Endodermal cell (in vitro differentiated cells): Measurements from ENCODE around the gene ARIH2. TPM values are rescaled to one million over a fixed set of nuclear protein-coding genes. Genes with fewer than 3 reads are reported as not detected.

Source experiments
- DNase-seq: peaks from one replicate; pipeline ENCODE4 v3.0.0-alpha.2; 2017
- H3K27ac ChIP-seq: 2 replicates; pipeline ENCODE4 v1.5.1; 2013; ENCODE audit warnings: mild to moderate bottlenecking, low read depth, low read length, moderate library complexity
- H3K27me3 ChIP-seq: 2 replicates; pipeline ENCODE4 v1.6.1; 2013; ENCODE audit warnings: mild to moderate bottlenecking, low read length, moderate library complexity; ENCODE audit not compliant: insufficient read depth, control insufficient read depth, poor library complexity, severe bottlenecking
- H3K36me3 ChIP-seq: 2 replicates; pipeline ENCODE4 v1.7.0; 2013; ENCODE audit warnings: mild to moderate bottlenecking, low read length, moderate library complexity; ENCODE audit not compliant: control insufficient read depth, insufficient read depth
- H3K4me1 ChIP-seq: one replicate; pipeline ENCODE4 v1.7.0; 2013; ENCODE audit warnings: low read length; ENCODE audit not compliant: control insufficient read depth, insufficient read depth
- H3K4me3 ChIP-seq: 2 replicates; pipeline ENCODE4 v1.5.1; 2013; ENCODE audit warnings: mild to moderate bottlenecking, low read length, moderate library complexity
- H3K9ac ChIP-seq: 2 replicates; pipeline ENCODE4 v1.6.1; 2013; ENCODE audit warnings: mild to moderate bottlenecking, low read length, moderate library complexity; ENCODE audit not compliant: poor library complexity, severe bottlenecking; ENCODE audit errors: extremely low read depth
- H3K9me3 ChIP-seq: 2 replicates; pipeline ENCODE4 v1.6.1; 2013; ENCODE audit warnings: mild to moderate bottlenecking, low read length, moderate library complexity; ENCODE audit not compliant: control insufficient read depth
- H3K27ac Mint-ChIP-seq: 2 replicates; pipeline ENCODE4 v1.8.0; 2020; ENCODE audit warnings: mixed read lengths
- H3K27me3 Mint-ChIP-seq: 2 replicates; pipeline ENCODE4 v1.8.0; 2021; ENCODE audit warnings: mild to moderate bottlenecking, mixed read lengths; ENCODE audit not compliant: insufficient read depth
- H3K36me3 Mint-ChIP-seq: 2 replicates; pipeline ENCODE4 v1.8.0; 2020; ENCODE audit warnings: low read depth, mixed read lengths
- H3K4me1 Mint-ChIP-seq: 2 replicates; pipeline ENCODE4 v1.8.0; 2020; ENCODE audit warnings: mixed read lengths
- H3K4me3 Mint-ChIP-seq: 2 replicates; pipeline ENCODE4 v1.8.0; 2020; ENCODE audit warnings: mild to moderate bottlenecking, moderate library complexity, mixed read lengths
- H3K9me3 Mint-ChIP-seq: 2 replicates; pipeline ENCODE4 v1.8.0; 2020; ENCODE audit warnings: mild to moderate bottlenecking, mixed read lengths
- CTCF ChIP-seq: fragments of 200-600 bp; sonication (generic); conservative IDR thresholded peaks from 2 replicates; pipeline ENCODE4 v1.5.0; 2021; ENCODE audit warnings: antibody characterized with exemption, mild to moderate bottlenecking
- WGBS, 2 experiments: methylation state at CpG; one replicate each; pipeline versions ENCODE4 v1.1.5 to v1.1.7; 2013; ENCODE audit warnings: missing lambda C conversion rate in 2 of 2, mixed read lengths in 1 of 2; ENCODE audit not compliant: insufficient coverage in 1 of 2, insufficient read length in 1 of 2; 5-methylcytosine and 5-hydroxymethylcytosine counted together
- total RNA-seq, 2 donors: library from RNA; stranded (reverse); fragmentation: NEBNext Ultra II Directional in 1 of 2; extraction: Animal tissue kit (Norgen Biotek cat#: 25700) in 1 of 2; gene quantifications; 2 replicates in 1 of 2; 3 replicates in 1 of 2; pipeline ENCODE4 v1.2.1, GENCODE V29; 2021

The ARIH2 gene
- total RNA-seq, 2 donors from 2014 or later, result 86.6 to 113 TPM

- H3K27me3 ChIP-seq, result no peaks in the 10 kb centered on the region
- Mint-ChIP-seq H3K4me3 (no peak overlapping the region), H3K27me3 (no peaks in the 10 kb centered on the region), H3K4me1 (no peaks in the 10 kb centered on the region), H3K27ac (no peak overlapping the region), H3K9me3 (peaks cover 1% of the 10 kb centered on the region), H3K36me3 (peaks cover 85% of the 10 kb centered on the region)
- H3K9me3 ChIP-seq, result peaks cover 6% of the 10 kb centered on the region
- no peak overlapping the region for H3K4me3 ChIP-seq
- no peak overlapping the region for H3K27ac ChIP-seq
- 88 to 93% methylated on average over 2 to 3 of the region's 3 CpGs for WGBS, 2 experiments
- no peaks in the 10 kb centered on the region for H3K4me1 ChIP-seq
- no peak overlapping the region for H3K9ac ChIP-seq
- DNase-seq, result no peak
- no peak for TF ChIP-seq CTCF
- H3K36me3 ChIP-seq, result peaks cover 85% of the 10 kb centered on the region
Observed at GRCh38 chr3:48930590-48930989, 11.9 kb downstream of the ARIH2 start.

GRCh38 chr3:48931944-48932580 is 13.4 kb downstream of the ARIH2 start:
- H3K27me3 ChIP-seq, result no peaks in the 10 kb centered on the region
- DNase-seq, result no peak
- no peak for TF ChIP-seq CTCF
- H3K36me3 ChIP-seq, result peaks cover 80% of the 10 kb centered on the region
- Mint-ChIP-seq H3K36me3 (peaks cover 80% of the 10 kb centered on the region), H3K4me1 (no peaks in the 10 kb centered on the region), H3K4me3 (no peak overlapping the region), H3K9me3 (peaks cover 1% of the 10 kb centered on the region), H3K27me3 (no peaks in the 10 kb centered on the region), H3K27ac (no peak overlapping the region)
- H3K9me3 ChIP-seq, result peaks cover 6% of the 10 kb centered on the region
- H3K9ac ChIP-seq, result no peak overlapping the region
- no peak overlapping the region for H3K27ac ChIP-seq
- no peaks in the 10 kb centered on the region for H3K4me1 ChIP-seq
- 83 to 100% methylated on average over 1 of the region's 1 CpG for WGBS, 2 experiments
- H3K4me3 ChIP-seq, result no peak overlapping the region

- H3K36me3 ChIP-seq, result peaks cover 64% of the 10 kb centered on the region
- H3K27ac ChIP-seq, result no peak overlapping the region
- no peak overlapping the region for H3K4me3 ChIP-seq
- Mint-ChIP-seq H3K4me1 (no peaks in the 10 kb centered on the region), H3K9me3 (peaks cover 1% of the 10 kb centered on the region), H3K4me3 (no peak overlapping the region), H3K36me3 (peaks cover 79% of the 10 kb centered on the region), H3K27me3 (no peaks in the 10 kb centered on the region), H3K27ac (no peak overlapping the region)
- no peaks in the 10 kb centered on the region for H3K27me3 ChIP-seq
- 94 to 98% methylated on average over 4 of the region's 5 CpGs for WGBS, 2 experiments
- DNase-seq, result no peak
- peaks cover 6% of the 10 kb centered on the region for H3K9me3 ChIP-seq
- H3K9ac ChIP-seq, result no peak overlapping the region
- TF ChIP-seq CTCF, result no peak
- no peaks in the 10 kb centered on the region for H3K4me1 ChIP-seq
Observed at GRCh38 chr3:48934333-48934991, 15.8 kb downstream of the ARIH2 start.
